Measurements from ENCODE around the gene SORBS1.

GRCh38 chr10:95389982-95390381 is 171.2 kb downstream of the SORBS1 start:
- TF ChIP-seq POLR2A (IDR thresholded peaks at IDR 0.05) (no peak), CTCF (IDR thresholded peaks at IDR 0.05) (no peak)

Data from body of pancreas (tissue), 4 donors.